Neural cell (in vitro differentiated cells): ENCODE data around the gene ILF2. TPM values are rescaled to one million over a fixed set of nuclear protein-coding genes. Genes with fewer than 3 reads are reported as not detected.

ENCODE experiments used
- H2AFZ ChIP-seq: fragments of 200-600, 300-800 bp; sonication (generic), shearing (Covaris generic); 2 replicates; pipeline ENCODE4 v1.6.0; 2014; ENCODE audit warnings: low read depth, mild to moderate bottlenecking, antibody characterized with exemption, low read length, moderate library complexity
- H3F3A ChIP-seq: fragments of 200-600 bp; shearing (Covaris generic); 2 replicates; pipeline ENCODE4 v1.6.1; 2016; ENCODE audit warnings: mild to moderate bottlenecking, moderate library complexity, mixed read lengths, antibody characterized with exemption, low read length; ENCODE audit not compliant: insufficient read depth, poor library complexity, severe bottlenecking
- H3K27ac ChIP-seq: fragments of 200-600, 300-800 bp; sonication (generic), shearing (Covaris generic); 2 replicates; pipeline ENCODE4 v1.5.1; 2014; ENCODE audit warnings: mild to moderate bottlenecking, low read length, moderate library complexity
- H3K27me3 ChIP-seq: fragments of 300-800, 200-600 bp; sonication (generic), shearing (Covaris generic); 2 replicates; pipeline ENCODE4 v1.6.0; 2014; ENCODE audit warnings: mild to moderate bottlenecking, low read depth, low read length, moderate library complexity; ENCODE audit not compliant: insufficient read depth
- H3K36me3 ChIP-seq: fragments of 300-800, 200-600 bp; sonication (generic), shearing (Covaris generic); 2 replicates; pipeline ENCODE4 v1.5.1; 2014; ENCODE audit warnings: mild to moderate bottlenecking, antibody characterized with exemption, low read length, moderate library complexity; ENCODE audit not compliant: insufficient read depth
- H3K4me2 ChIP-seq: fragments of 300-800, 200-600 bp; sonication (generic), shearing (Covaris generic); 2 replicates; pipeline ENCODE4 v1.6.0; 2014; ENCODE audit warnings: mild to moderate bottlenecking, low read length
- H3K4me3 ChIP-seq: fragments of 300-800, 200-600 bp; sonication (generic), shearing (Covaris generic); 2 replicates; pipeline ENCODE4 v1.5.1; 2014; ENCODE audit warnings: mild to moderate bottlenecking, low read length, moderate library complexity
- H3K79me2 ChIP-seq: fragments of 200-600 bp; shearing (Covaris generic); replicated peaks from 2 replicates; pipeline ENCODE4 v1.6.0; 2014; ENCODE audit warnings: mild to moderate bottlenecking, low read length, moderate library complexity; ENCODE audit not compliant: insufficient read depth
- H3K9ac ChIP-seq: fragments of 300-800, 200-600 bp; sonication (generic), shearing (Covaris generic); 2 replicates; pipeline ENCODE4 v1.6.1; 2016; ENCODE audit warnings: mild to moderate bottlenecking, low read length, mixed read lengths
- H3K9me2 ChIP-seq: fragments of 200-600 bp; shearing (Covaris generic); 2 replicates; pipeline ENCODE4 v1.6.1; 2016; ENCODE audit warnings: mild to moderate bottlenecking, low read length, mixed read lengths; ENCODE audit not compliant: insufficient read depth
- H3K9me3 ChIP-seq: fragments of 200-600, 300-800 bp; sonication (generic), shearing (Covaris generic); 2 replicates; pipeline ENCODE4 v1.6.1; 2016; ENCODE audit warnings: mild to moderate bottlenecking, mixed run types, low read length, moderate library complexity, mixed read lengths
- H4K20me1 ChIP-seq: fragments of 200-600 bp; shearing (Covaris generic); 2 replicates; pipeline ENCODE4 v1.6.1; 2016; ENCODE audit warnings: mild to moderate bottlenecking, mixed run types; ENCODE audit not compliant: insufficient read depth
- EP300 ChIP-seq: fragments of 450-650 bp; conservative IDR thresholded peaks from 2 replicates; pipeline ENCODE4 v1.6.1; 2014; ENCODE audit warnings: antibody characterized with exemption, mild to moderate bottlenecking, moderate library complexity; ENCODE audit not compliant: poor library complexity, severe bottlenecking
- EZH2 ChIP-seq: fragments of 200-600, 300-800 bp; shearing (Covaris generic), sonication (generic); IDR thresholded peaks from 2 replicates; pipeline ENCODE4 v1.6.1; 2014; ENCODE audit warnings: antibody characterized with exemption, low read length, borderline replicate concordance, mild to moderate bottlenecking; ENCODE audit not compliant: insufficient read depth, poor library complexity, severe bottlenecking
- MXI1 ChIP-seq: fragments of 450-650 bp; conservative IDR thresholded peaks from 2 replicates; pipeline ENCODE4 v1.6.1; 2014; ENCODE audit warnings: antibody characterized with exemption, mild to moderate bottlenecking; ENCODE audit not compliant: poor library complexity, severe bottlenecking
- POLR2AphosphoS5 ChIP-seq: IDR thresholded peaks from 2 replicates; pipeline ENCODE4 v1.6.1; 2012
- RAD21 ChIP-seq: fragments of 450-650 bp; conservative IDR thresholded peaks from 2 replicates; pipeline ENCODE4 v1.6.1; 2014; ENCODE audit warnings: antibody characterized with exemption, mild to moderate bottlenecking, moderate library complexity
- SMC3 ChIP-seq: fragments of 450-650 bp; conservative IDR thresholded peaks from 2 replicates; pipeline ENCODE4 v1.6.1; 2014; ENCODE audit warnings: antibody characterized with exemption, mild to moderate bottlenecking, moderate library complexity; ENCODE audit not compliant: poor library complexity
- TAF1 ChIP-seq: IDR thresholded peaks from 2 replicates; pipeline ENCODE4 v1.6.1; 2012; ENCODE audit warnings: low read depth
- polyA plus RNA-seq: library from polyadenylated mRNA; depleted of rRNA; stranded (reverse); fragments of >200 nt; gene quantifications from 2 replicates; pipeline ENCODE4 v1.2.3, GENCODE V29; 2014
- TF ChIP-seq, protein P1 (sequence below): IDR thresholded peaks from 2 replicates; pipeline ENCODE4 v1.6.1; 2012; ENCODE audit warnings: borderline replicate concordance
- TF ChIP-seq, protein P2 (sequence below): fragments of 450-650 bp; IDR thresholded peaks from 2 replicates; pipeline ENCODE4 v1.5.1; 2014; ENCODE audit warnings: antibody characterized with exemption, mild to moderate bottlenecking, moderate library complexity; ENCODE audit not compliant: poor library complexity, severe bottlenecking

The ILF2 gene
- polyA plus RNA-seq, 1 donor from 2014 or later: 410 TPM

DNA sequence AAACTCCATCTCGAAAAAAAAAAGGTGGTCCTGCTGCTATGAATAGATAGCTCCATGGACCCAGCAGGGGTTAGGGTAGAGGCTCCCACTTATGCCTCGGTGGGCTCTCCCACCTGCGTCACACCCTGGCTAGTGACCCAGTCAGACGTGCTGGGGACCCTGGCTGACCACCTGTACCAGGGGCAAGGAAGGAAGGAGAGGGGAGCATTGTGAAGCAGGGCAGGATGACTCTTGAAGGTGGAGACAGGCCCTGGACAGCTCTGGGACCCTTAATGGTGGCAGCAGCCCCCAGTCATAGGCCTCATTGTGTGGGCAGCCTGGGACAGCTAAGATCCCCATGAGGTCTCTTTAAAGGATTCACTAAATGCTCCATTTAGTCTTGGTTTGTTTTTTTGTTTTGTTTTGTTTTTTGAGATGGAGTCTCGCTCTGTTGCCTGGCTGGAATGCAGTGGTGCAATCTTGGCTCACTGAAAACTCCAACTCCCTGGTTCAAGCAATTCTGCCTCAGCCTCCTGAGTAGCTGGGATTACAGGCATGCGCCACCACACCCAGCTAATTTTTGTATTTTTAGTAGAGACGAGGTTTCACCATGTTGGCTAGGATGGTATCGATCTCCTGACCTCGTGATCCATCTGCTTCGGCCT is 22.7 kb downstream of the ILF2 start:
- no peak overlapping the region for H2AFZ ChIP-seq
- no peak overlapping the region for H3K27ac ChIP-seq
- H3K4me3 ChIP-seq: no peak overlapping the region
- H3K36me3 ChIP-seq: no peaks in the 10 kb centered on the region
- no peak overlapping the region for H3K4me2 ChIP-seq
- H4K20me1 ChIP-seq: no peaks in the 10 kb centered on the region
- H3K27me3 ChIP-seq: no peaks in the 10 kb centered on the region
- TF ChIP-seq EP300: no peak
- no peak for TF ChIP-seq EZH2
- TF ChIP-seq MXI1: no peak
- TF ChIP-seq, protein P1, sequence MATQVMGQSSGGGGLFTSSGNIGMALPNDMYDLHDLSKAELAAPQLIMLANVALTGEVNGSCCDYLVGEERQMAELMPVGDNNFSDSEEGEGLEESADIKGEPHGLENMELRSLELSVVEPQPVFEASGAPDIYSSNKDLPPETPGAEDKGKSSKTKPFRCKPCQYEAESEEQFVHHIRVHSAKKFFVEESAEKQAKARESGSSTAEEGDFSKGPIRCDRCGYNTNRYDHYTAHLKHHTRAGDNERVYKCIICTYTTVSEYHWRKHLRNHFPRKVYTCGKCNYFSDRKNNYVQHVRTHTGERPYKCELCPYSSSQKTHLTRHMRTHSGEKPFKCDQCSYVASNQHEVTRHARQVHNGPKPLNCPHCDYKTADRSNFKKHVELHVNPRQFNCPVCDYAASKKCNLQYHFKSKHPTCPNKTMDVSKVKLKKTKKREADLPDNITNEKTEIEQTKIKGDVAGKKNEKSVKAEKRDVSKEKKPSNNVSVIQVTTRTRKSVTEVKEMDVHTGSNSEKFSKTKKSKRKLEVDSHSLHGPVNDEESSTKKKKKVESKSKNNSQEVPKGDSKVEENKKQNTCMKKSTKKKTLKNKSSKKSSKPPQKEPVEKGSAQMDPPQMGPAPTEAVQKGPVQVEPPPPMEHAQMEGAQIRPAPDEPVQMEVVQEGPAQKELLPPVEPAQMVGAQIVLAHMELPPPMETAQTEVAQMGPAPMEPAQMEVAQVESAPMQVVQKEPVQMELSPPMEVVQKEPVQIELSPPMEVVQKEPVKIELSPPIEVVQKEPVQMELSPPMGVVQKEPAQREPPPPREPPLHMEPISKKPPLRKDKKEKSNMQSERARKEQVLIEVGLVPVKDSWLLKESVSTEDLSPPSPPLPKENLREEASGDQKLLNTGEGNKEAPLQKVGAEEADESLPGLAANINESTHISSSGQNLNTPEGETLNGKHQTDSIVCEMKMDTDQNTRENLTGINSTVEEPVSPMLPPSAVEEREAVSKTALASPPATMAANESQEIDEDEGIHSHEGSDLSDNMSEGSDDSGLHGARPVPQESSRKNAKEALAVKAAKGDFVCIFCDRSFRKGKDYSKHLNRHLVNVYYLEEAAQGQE: no peak
- TF ChIP-seq POLR2AphosphoS5: no peak
- no peak for TF ChIP-seq RAD21
- TF ChIP-seq SMC3: no peak
- TF ChIP-seq TAF1: no peak
- TF ChIP-seq, protein P2, sequence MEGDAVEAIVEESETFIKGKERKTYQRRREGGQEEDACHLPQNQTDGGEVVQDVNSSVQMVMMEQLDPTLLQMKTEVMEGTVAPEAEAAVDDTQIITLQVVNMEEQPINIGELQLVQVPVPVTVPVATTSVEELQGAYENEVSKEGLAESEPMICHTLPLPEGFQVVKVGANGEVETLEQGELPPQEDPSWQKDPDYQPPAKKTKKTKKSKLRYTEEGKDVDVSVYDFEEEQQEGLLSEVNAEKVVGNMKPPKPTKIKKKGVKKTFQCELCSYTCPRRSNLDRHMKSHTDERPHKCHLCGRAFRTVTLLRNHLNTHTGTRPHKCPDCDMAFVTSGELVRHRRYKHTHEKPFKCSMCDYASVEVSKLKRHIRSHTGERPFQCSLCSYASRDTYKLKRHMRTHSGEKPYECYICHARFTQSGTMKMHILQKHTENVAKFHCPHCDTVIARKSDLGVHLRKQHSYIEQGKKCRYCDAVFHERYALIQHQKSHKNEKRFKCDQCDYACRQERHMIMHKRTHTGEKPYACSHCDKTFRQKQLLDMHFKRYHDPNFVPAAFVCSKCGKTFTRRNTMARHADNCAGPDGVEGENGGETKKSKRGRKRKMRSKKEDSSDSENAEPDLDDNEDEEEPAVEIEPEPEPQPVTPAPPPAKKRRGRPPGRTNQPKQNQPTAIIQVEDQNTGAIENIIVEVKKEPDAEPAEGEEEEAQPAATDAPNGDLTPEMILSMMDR: no peak
- H3K9ac ChIP-seq: no peak overlapping the region
- H3K9me3 ChIP-seq: no peaks in the 10 kb centered on the region
- no peaks in the 10 kb centered on the region for H3K79me2 ChIP-seq
- no peaks in the 10 kb centered on the region for H3K9me2 ChIP-seq
- H3F3A ChIP-seq: no peaks in the 10 kb centered on the region

DNA sequence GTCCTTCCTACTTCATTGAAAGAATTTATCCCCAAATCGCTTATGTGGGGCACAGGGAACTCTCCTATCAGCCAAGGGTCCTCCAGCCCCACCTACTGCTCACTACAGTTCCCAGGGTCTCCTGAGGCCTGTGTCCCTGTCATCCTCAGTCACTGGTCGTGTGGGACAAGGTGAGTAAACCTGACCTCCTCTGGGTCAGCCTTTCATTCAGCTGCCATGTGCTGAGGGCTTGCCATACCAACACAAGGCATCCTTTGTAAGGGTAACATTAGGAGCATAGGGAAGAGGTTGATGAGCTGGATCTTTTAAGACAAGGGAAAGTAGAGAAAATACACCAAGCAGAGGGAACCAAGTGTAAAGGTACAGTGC is 23.5 kb downstream of the ILF2 start:
- Histone ChIP-seq H3K27ac (no peak overlapping the region), H2AFZ (no peak overlapping the region), H3K36me3 (no peaks in the 10 kb centered on the region), H3K27me3 (no peaks in the 10 kb centered on the region), H3K9me3 (no peaks in the 10 kb centered on the region), H4K20me1 (no peaks in the 10 kb centered on the region), H3F3A (no peaks in the 10 kb centered on the region), H3K79me2 (no peaks in the 10 kb centered on the region), H3K4me3 (no peak overlapping the region), H3K9ac (no peak overlapping the region), H3K4me2 (no peak overlapping the region), H3K9me2 (no peaks in the 10 kb centered on the region)
- TF ChIP-seq EP300 (no peak), RAD21 (no peak), EZH2 (no peak), SMC3 (no peak), MXI1 (no peak), POLR2AphosphoS5 (no peak), TAF1 (no peak)
- TF ChIP-seq, protein P2: no peak
- TF ChIP-seq, protein P1: no peak
